Fibroblast of skin of back (primary cell): Measurements from ENCODE around the gene OR6C65.

Source experiments
- DNase-seq: peaks from one replicate; pipeline ENCODE4 v3.0.0-alpha.2; 2013

Gene OR6C65

DNA sequence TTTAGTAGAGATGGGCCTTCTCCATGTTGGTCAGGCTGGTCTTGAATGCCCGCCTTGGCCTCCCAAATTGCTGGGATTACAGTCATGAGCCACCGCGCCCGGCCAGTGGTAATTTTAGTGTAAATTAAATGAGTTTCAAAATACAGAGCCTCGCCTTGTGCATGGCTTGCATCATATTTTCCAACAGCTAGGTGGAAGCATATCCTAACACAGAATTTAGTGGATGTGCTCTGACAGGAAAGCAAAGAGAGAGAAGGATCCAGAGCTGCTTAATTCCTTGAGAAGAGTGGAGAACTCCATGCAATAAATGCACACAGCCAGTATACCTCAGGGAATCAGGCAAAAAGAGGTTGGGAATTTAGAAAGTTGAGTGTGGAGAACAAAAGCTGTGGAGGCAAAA, 46.0 kb downstream of the OR6C65 start:
- DNase-seq: no peak

DNA sequence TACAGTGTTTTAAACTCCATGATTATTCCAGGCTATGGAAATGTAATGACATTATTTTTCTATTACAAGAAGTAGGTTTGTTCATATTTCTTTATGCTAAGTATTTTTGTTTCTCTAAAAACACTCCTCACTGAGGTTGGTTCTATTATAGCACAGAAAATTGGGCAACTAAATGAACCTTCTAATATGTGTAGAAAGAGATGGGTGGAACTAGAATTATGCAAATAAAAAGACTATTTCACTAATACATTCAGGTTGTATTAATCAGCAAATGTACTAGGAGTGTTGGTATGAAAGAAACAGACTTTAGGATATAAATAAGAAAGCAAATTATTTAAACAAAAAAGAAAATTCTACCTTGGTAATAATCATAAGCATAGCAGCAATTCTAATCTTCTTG, 48.5 kb downstream of the OR6C65 start:
- DNase-seq: no peak
